GM19372 (cell line): ENCODE data around the gene RNF19B.
"Not testable (repeated sequence)": the region's sequence is repeated elsewhere in the genome, so short reads cannot be mapped to it uniquely, and the experiment has no call there.

Source experiments
- ATAC-seq: cut with Tn5 transposase; IDR thresholded peaks from one replicate; pipeline ENCODE4 v1.9.1; 2021; ENCODE audit warnings: mild to moderate bottlenecking, low read depth, moderate library complexity; ENCODE audit not compliant: unreplicated experiment

Gene RNF19B

GRCh38 chr1:32937061-32937460 is 27.5 kb downstream of the RNF19B start:
- ATAC-seq = no peak

- ATAC-seq = no peak
These were observed 30.1 kb downstream of the RNF19B start for GRCh38 chr1:32934535-32934934.

- no peak for ATAC-seq
These were observed 30.8 kb downstream of the RNF19B start for GRCh38 chr1:32933742-32934322.

GRCh38 chr1:32931760-32932159 is 32.8 kb downstream of the RNF19B start:
- ATAC-seq = no peak

GRCh38 chr1:32929366-32929765 is 35.2 kb downstream of the RNF19B start:
- no peak for ATAC-seq

- no peak for ATAC-seq
These were observed 35.9 kb downstream of the RNF19B start for GRCh38 chr1:32928715-32929114.

GRCh38 chr1:32928285-32928684 is 36.3 kb downstream of the RNF19B start:
- no peak for ATAC-seq

- no peak for ATAC-seq
These were observed 37.2 kb downstream of the RNF19B start for GRCh38 chr1:32927441-32927840.

- ATAC-seq = no peak
These were observed 38.0 kb downstream of the RNF19B start for GRCh38 chr1:32926562-32926961.

GRCh38 chr1:32925403-32926162 is 39.0 kb downstream of the RNF19B start:
- no peak for ATAC-seq

GRCh38 chr1:32924881-32925344 is 39.7 kb downstream of the RNF19B start:
- ATAC-seq = no peak

- no peak for ATAC-seq
These were observed 43.8 kb downstream of the RNF19B start for GRCh38 chr1:32920833-32921232.

- no peak for ATAC-seq
These were observed 44.5 kb downstream of the RNF19B start for GRCh38 chr1:32919811-32920733.

- ATAC-seq = no peak
These were observed 46.4 kb downstream of the RNF19B start for GRCh38 chr1:32918179-32918578.

GRCh38 chr1:32917521-32917920 is 47.1 kb downstream of the RNF19B start:
- no peak for ATAC-seq

- no peak for ATAC-seq
These were observed 48.6 kb downstream of the RNF19B start for GRCh38 chr1:32915766-32916706.

- ATAC-seq = no peak
These were observed 54.3 kb downstream of the RNF19B start for GRCh38 chr1:32910319-32910718.

- ATAC-seq = no peak
These were observed 57.2 kb downstream of the RNF19B start for GRCh38 chr1:32907435-32907834.

GRCh38 chr1:32906654-32907053 is 58.0 kb downstream of the RNF19B start:
- ATAC-seq = no peak

GRCh38 chr1:32905588-32905987 is 59.0 kb downstream of the RNF19B start:
- ATAC-seq = not testable (repeated sequence)
